H1 (cell line): ENCODE data around the gene BNC2. TPM values are rescaled to one million over a fixed set of nuclear protein-coding genes. Genes with fewer than 3 reads are reported as not detected.

Experiments used
- BACH1 ChIP-seq: IDR thresholded peaks from 2 replicates; pipeline ENCODE4 v1.6.1; 2012; ENCODE audit warnings: low read length, improper control_type of control experiment
- CBX8 ChIP-seq: fragments of 300-800, 300-1000 bp; sonication (generic); IDR thresholded peaks from 2 replicates; pipeline ENCODE4 v1.7.1; 2016; ENCODE audit warnings: low read depth, low read length, borderline replicate concordance
- KDM5A ChIP-seq: fragments of 200-600 bp; IDR thresholded peaks from 2 replicates; pipeline ENCODE4 v1.7.1; 2012; ENCODE audit warnings: mild to moderate bottlenecking, low read length, inconsistent platforms, mixed read lengths
- MAFK ChIP-seq: IDR thresholded peaks from 2 replicates; pipeline ENCODE4 v1.6.1; 2012; ENCODE audit warnings: low read depth, mild to moderate bottlenecking, improper control_type of control experiment, low read length
- RXRA ChIP-seq: IDR thresholded peaks from 2 replicates; pipeline ENCODE4 v1.6.1; 2011; ENCODE audit warnings: low read depth, mild to moderate bottlenecking, low read length, moderate library complexity; ENCODE audit not compliant: insufficient read depth
- SAP30 ChIP-seq: fragments of 300-600 bp; sonication (generic); IDR thresholded peaks from 2 replicates; pipeline ENCODE4 v1.7.1; 2012; ENCODE audit warnings: low read length, moderate library complexity, mild to moderate bottlenecking, inconsistent platforms; ENCODE audit not compliant: insufficient read depth, insufficient replicate concordance
- SIRT6 ChIP-seq: IDR thresholded peaks from one replicate; pipeline ENCODE4 v1.7.1; 2012; ENCODE audit warnings: low read length, inconsistent platforms
- SP4 ChIP-seq: IDR thresholded peaks from 2 replicates; pipeline ENCODE4 v1.6.1; 2012; ENCODE audit warnings: low read length, inconsistent platforms
- polyA plus RNA-seq, 7 experiments: library from polyadenylated mRNA; depleted of rRNA in 3 of 7; stranded (reverse) in 5 of 7; unstranded in 2 of 7; fragments of >200 nt in 5 of 7; fragments of 200-250 nt in 2 of 7; gene quantifications; 1 replicate in 5 of 7; 2 replicates in 1 of 7; 4 replicates in 1 of 7; pipeline versions ENCODE4 v1.2.1 to v1.2.3, GENCODE V29; 2011 to 2013; ENCODE audit warnings: missing spikeins in 2 of 7, mixed read lengths in 2 of 7
- total RNA-seq: library from RNA; stranded (reverse); fragmentation: NEBNext Ultra II Directional; extraction: Animal tissue kit (Norgen Biotek cat#: 25700); gene quantifications from 2 replicates; pipeline ENCODE4 v1.2.1, GENCODE V29; 2021

Gene BNC2
- total and polyA plus RNA-seq, 2 of the 8 experiments (the other 6 are each of a cell fraction or from before 2014, with no cell fraction given): 16.0 to 26.8 TPM

GRCh38 chr9:16361939-16362338 lies 508.5 kb downstream of the BNC2 start (continued):
- no peak for TF ChIP-seq BACH1
- no peak for TF ChIP-seq SP4
- TF ChIP-seq SIRT6: no peak
- no peak for TF ChIP-seq SAP30
- no peak for TF ChIP-seq RXRA
- no peak for TF ChIP-seq MAFK
- no peak for TF ChIP-seq CBX8
- TF ChIP-seq KDM5A: no peak
